Measurements from ENCODE around the gene PPP3CA. TPM values are rescaled to one million over a fixed set of nuclear protein-coding genes. Genes with fewer than 3 reads are reported as not detected.

The PPP3CA gene
- total and polyA plus RNA-seq, 7 donors: 11.8 to 47.7 (median 26.2) TPM

- intact Hi-C loops (cut with DNase I): no loop called here
- H3K4me3 ChIP-seq: no peak overlapping the region
- H3K9me3 ChIP-seq: no peaks in the 10 kb centered on the region
- no peak for DNase-seq
- no peaks in the 10 kb centered on the region for H3K36me3 ChIP-seq
- peaks cover 0 to 50% (median 34%) of the 10 kb centered on the region in 4 donors for H3K4me1 ChIP-seq
- TF ChIP-seq CTCF (IDR thresholded peaks at IDR 0.05) (no peak), POLR2AphosphoS5 (IDR thresholded peaks at IDR 0.05) (no peak), POLR2A (IDR thresholded peaks at IDR 0.05) (no peak), EP300 (IDR thresholded peaks at IDR 0.05) (no peak)
- 81 to 82% methylated on average over 1 of the region's 1 CpG for WGBS, 2 donors
- H3K27me3 ChIP-seq: no peaks in the 10 kb centered on the region
- H3K27ac ChIP-seq: no peak overlapping the region
Observed at GRCh38 chr4:101291198-101291597, 56.1 kb downstream of the PPP3CA start.

GRCh38 chr4:101290654-101291053 lies 56.7 kb downstream of the PPP3CA start:
- Histone ChIP-seq H3K27ac (no peak overlapping the region), H3K27me3 (no peaks in the 10 kb centered on the region), H3K36me3 (no peaks in the 10 kb centered on the region), H3K9me3 (no peaks in the 10 kb centered on the region), H3K4me3 (no peak overlapping the region), H3K4me1 (peaks cover 0 to 49% (median 33%) of the 10 kb centered on the region in 4 donors)
- WGBS, 2 donors: 93 to 94% methylated on average over 3 of the region's 3 CpGs
- TF ChIP-seq CTCF (IDR thresholded peaks at IDR 0.05) (no peak), POLR2AphosphoS5 (IDR thresholded peaks at IDR 0.05) (no peak), POLR2A (IDR thresholded peaks at IDR 0.05) (no peak), EP300 (IDR thresholded peaks at IDR 0.05) (no peak)
- DNase-seq: no peak
- intact Hi-C loops (cut with DNase I): no loop called here

- intact Hi-C loops (cut with DNase I): no loop called here
- TF ChIP-seq CTCF (IDR thresholded peaks at IDR 0.05): no peak
- no peak for TF ChIP-seq POLR2AphosphoS5 (IDR thresholded peaks at IDR 0.05)
- no peak for TF ChIP-seq EP300 (IDR thresholded peaks at IDR 0.05)
- no peak for TF ChIP-seq POLR2A (IDR thresholded peaks at IDR 0.05)
- Histone ChIP-seq H3K4me1 (peaks cover 0 to 53% (median 32%) of the 10 kb centered on the region in 4 donors), H3K9me3 (no peaks in the 10 kb centered on the region), H3K4me3 (no peak overlapping the region), H3K27me3 (no peaks in the 10 kb centered on the region), H3K27ac (no peak overlapping the region), H3K36me3 (no peaks in the 10 kb centered on the region)
- no peak for DNase-seq
- WGBS, 2 donors: 94 to 98% methylated on average over 2 of the region's 2 CpGs
Observed at GRCh38 chr4:101289306-101289705, 58.0 kb downstream of the PPP3CA start.

- Histone ChIP-seq H3K27me3 (no peaks in the 10 kb centered on the region), H3K4me3 (no peak overlapping the region), H3K9me3 (no peaks in the 10 kb centered on the region), H3K36me3 (no peaks in the 10 kb centered on the region), H3K27ac (no peak overlapping the region), H3K4me1 (peaks cover 0 to 56% (median 32%) of the 10 kb centered on the region in 4 donors)
- TF ChIP-seq POLR2A (IDR thresholded peaks at IDR 0.05): no peak
- WGBS, 2 donors: 53 to 85% methylated on average over 6 of the region's 6 CpGs
- intact Hi-C loops (cut with DNase I): no loop called here
- no peak for DNase-seq
Observed at GRCh38 chr4:101288365-101289145, 58.8 kb downstream of the PPP3CA start.

GRCh38 chr4:101287324-101287723 lies 60.0 kb downstream of the PPP3CA start:
- intact Hi-C loops (cut with DNase I): no loop called here
- no peak overlapping the region for H3K4me3 ChIP-seq
- no peaks in the 10 kb centered on the region for H3K9me3 ChIP-seq
- peaks cover 0 to 60% (median 32%) of the 10 kb centered on the region in 4 donors for H3K4me1 ChIP-seq
- no peak overlapping the region for H3K27ac ChIP-seq
- no peak for TF ChIP-seq POLR2AphosphoS5 (IDR thresholded peaks at IDR 0.05)
- TF ChIP-seq POLR2A (IDR thresholded peaks at IDR 0.05): no peak
- no peak for TF ChIP-seq EP300 (IDR thresholded peaks at IDR 0.05)
- no peak for TF ChIP-seq CTCF (IDR thresholded peaks at IDR 0.05)
- H3K36me3 ChIP-seq: no peaks in the 10 kb centered on the region
- WGBS, 2 donors: 67 to 86% methylated on average over 2 of the region's 2 CpGs
- DNase-seq: no peak
- no peaks in the 10 kb centered on the region for H3K27me3 ChIP-seq
